NT2/D1 (cell line): ENCODE measurements around the gene PAX9.

Source experiments
- DNase-seq: peaks from one replicate; pipeline ENCODE4 v3.0.0-alpha.2; 2011; ENCODE audit warnings: low read depth, low spot score
- H3K27me3 ChIP-seq: 2 replicates; pipeline ENCODE4 v1.6.0; 2011; ENCODE audit warnings: mild to moderate bottlenecking; ENCODE audit not compliant: insufficient read length, insufficient read depth
- H3K36me3 ChIP-seq: 2 replicates; pipeline ENCODE4 v1.6.1; 2011; ENCODE audit warnings: mild to moderate bottlenecking, low read length, mixed read lengths; ENCODE audit not compliant: insufficient read depth, insufficient read length
- H3K4me1 ChIP-seq: 2 replicates; pipeline ENCODE4 v1.5.1; 2011; ENCODE audit not compliant: insufficient read depth, insufficient read length
- H3K4me3 ChIP-seq: 2 replicates; pipeline ENCODE4 v1.5.1; 2011; ENCODE audit warnings: low read depth; ENCODE audit not compliant: insufficient read length
- H3K9ac ChIP-seq: 2 replicates; pipeline ENCODE4 v1.6.0; 2011; ENCODE audit warnings: low read depth; ENCODE audit not compliant: insufficient read length
- H3K9me3 ChIP-seq: 2 replicates; pipeline ENCODE4 v1.5.1; 2011; ENCODE audit warnings: mild to moderate bottlenecking, low read length; ENCODE audit not compliant: insufficient read depth
- SUZ12 ChIP-seq: IDR thresholded peaks from 2 replicates; pipeline ENCODE4 v1.6.1; 2011; ENCODE audit not compliant: insufficient read length, insufficient read depth; ENCODE audit errors: extremely low read depth
- YY1 ChIP-seq: IDR thresholded peaks from 2 replicates; pipeline ENCODE4 v1.6.1; 2011; ENCODE audit not compliant: insufficient read length, insufficient read depth
- ZNF274 ChIP-seq: IDR thresholded peaks from 2 replicates; pipeline ENCODE4 v1.6.1; 2011; ENCODE audit warnings: mild to moderate bottlenecking, low read depth, low read length

PAX9 gene

DNA sequence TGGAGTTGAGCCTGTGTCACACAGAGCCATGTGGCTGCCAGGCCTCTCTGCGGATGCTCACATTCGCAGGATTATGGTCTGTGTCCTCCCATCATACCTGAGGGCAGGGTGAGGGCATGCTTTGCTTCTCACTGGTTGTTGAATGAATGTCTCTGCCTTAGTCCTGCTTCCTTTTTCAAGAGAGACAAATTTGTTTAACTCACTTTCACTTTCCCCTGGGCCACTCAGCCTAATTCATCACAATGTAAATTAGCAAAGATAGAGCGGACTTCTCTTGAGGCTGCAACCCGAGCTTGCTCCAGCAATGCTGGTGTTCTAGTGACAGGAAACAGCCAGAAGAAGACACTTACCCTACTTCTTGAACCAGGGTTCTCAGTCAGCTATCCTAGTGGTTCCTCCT lies 35.5 kb upstream of the PAX9 start:
- TF ChIP-seq ZNF274 (no peak), YY1 (no peak), SUZ12 (no peak)
- no peaks in the 10 kb centered on the region for H3K27me3 ChIP-seq
- no peaks in the 10 kb centered on the region for H3K4me1 ChIP-seq
- H3K9me3 ChIP-seq: 0 out of 2 replicates have a peak, but pooled peaks cover 7% of the 10 kb centered on the region
- no peaks in the 10 kb centered on the region for H3K36me3 ChIP-seq
- H3K4me3 ChIP-seq: no peak overlapping the region
- DNase-seq: no peak
- no peak overlapping the region for H3K9ac ChIP-seq

DNA sequence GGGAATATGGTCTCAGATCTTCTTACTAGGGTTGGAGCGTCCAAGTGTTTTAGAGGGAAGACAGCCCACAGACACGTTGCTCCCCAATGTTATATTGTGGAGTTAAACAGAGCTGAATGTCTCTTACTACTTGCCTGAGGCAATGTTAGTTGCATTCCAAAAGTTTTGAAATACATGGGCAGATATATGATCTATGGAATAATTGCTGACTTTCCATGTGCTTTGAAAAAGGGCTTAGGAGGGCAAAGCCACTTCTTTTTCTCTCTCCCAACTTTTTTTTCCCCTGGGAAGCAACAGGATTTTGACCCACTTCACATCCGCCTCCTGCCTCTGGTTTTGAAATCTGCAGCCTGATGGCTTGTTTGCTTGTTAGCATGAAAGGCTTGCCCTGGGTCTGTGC lies 33.7 kb upstream of the PAX9 start:
- no peak for TF ChIP-seq ZNF274
- DNase-seq: no peak
- Histone ChIP-seq H3K9me3 (no peaks in the 10 kb centered on the region), H3K4me3 (no peak overlapping the region), H3K36me3 (no peaks in the 10 kb centered on the region), H3K27me3 (no peaks in the 10 kb centered on the region), H3K9ac (no peak overlapping the region), H3K4me1 (no peaks in the 10 kb centered on the region)

DNA sequence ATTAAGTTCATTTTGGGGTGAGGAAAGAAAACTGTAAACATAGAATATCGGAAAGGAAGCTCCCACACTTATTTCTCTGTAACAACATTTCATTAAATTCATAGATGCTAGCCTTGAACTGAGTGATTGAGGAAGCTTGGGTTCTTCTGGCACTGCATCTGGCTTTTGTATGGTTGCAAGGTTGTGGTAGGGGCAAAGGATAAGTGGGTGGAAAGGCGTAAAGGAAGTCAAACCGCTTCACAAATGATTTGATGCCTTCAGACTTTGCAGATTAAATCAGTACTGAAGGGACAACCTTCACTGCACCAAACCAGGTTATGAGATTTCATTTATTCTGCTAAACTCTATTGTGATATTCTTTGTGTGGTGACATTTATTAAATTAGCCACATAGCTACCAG lies 28.1 kb upstream of the PAX9 start:
- TF ChIP-seq ZNF274 (no peak), YY1 (no peak), SUZ12 (no peak)

DNA sequence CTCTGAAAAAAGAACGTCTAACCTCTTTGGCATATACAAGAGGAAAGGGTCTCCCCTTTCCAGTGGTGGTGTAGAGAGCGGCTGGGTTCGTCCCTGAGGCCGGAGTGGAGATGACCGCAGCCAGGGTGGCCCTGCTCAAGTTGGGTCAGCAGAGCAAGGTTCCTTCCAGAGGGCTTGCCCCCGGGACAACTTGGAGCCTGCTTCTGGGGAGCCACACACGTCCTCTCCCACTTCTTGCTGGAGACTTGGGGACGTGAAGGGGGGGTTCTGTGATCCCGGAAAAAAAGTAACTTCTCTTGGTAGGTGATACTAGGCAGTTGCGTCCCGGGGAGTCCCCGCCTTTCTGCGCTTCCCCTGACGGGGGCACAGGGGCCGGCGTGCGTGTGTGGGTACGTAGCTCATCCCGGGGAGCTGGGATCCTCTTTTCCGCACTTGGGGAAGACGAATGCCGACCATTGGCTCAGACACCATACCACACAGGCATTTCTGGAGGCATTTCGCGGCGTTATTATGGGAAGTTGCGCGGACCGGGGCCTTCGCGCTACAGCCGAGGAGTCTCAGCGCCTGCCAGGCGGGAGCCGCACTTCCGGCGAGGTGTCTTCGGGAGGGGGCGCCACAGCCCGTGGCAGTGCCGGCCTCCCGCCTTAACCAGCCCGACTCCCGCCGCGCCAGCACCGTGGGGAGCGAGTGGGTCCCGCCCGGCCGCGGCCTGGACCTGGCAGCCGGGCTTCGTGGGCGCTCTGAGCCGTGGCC lies 14.8 kb upstream of the PAX9 start:
- H3K4me1 ChIP-seq: no peaks in the 10 kb centered on the region
- H3K9me3 ChIP-seq: no peaks in the 10 kb centered on the region
- peak overlapping the region; percentile 75 for H3K9ac ChIP-seq
- no peaks in the 10 kb centered on the region for H3K36me3 ChIP-seq
- no peak for TF ChIP-seq YY1
- no peak for TF ChIP-seq ZNF274
- TF ChIP-seq SUZ12: no peak
- H3K4me3 ChIP-seq: peak overlapping the region; percentile 57
- DNase-seq: no peak
- H3K27me3 ChIP-seq: peaks cover 77% of the 10 kb centered on the region

More for the DNA sequence above, 28.1 kb upstream of the PAX9 start:
- DNase-seq: no peak
- no peak overlapping the region for H3K9ac ChIP-seq
- H3K36me3 ChIP-seq: no peaks in the 10 kb centered on the region
- H3K9me3 ChIP-seq: no peaks in the 10 kb centered on the region
- no peaks in the 10 kb centered on the region for H3K4me1 ChIP-seq
- no peak overlapping the region for H3K4me3 ChIP-seq
- H3K27me3 ChIP-seq: no peaks in the 10 kb centered on the region

DNA sequence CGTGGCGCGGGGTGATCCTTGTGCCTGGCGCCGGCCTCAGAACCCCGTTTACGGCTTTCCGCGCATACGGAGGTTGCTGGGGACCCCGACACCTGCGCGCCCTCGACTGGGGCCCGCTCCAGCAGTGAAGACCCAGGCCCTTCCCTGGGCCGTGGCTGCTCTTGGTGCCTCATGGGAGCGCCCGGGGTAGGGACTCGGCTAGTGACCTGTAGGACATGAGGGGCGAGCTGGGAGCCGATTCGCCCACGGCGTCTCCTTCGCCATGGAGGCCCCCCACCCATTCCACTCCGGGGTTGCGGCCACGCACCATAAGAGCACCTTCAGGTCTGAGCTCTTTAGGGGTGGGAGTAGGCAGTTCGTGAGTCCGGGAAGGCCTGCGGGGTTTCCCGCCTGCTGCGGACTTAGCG lies 14.2 kb upstream of the PAX9 start:
- TF ChIP-seq SUZ12 (no peak), ZNF274 (no peak), YY1 (no peak)
- Histone ChIP-seq H3K27me3 (peaks cover 80% of the 10 kb centered on the region), H3K4me3 (peak overlapping the region; percentile 57), H3K9me3 (no peaks in the 10 kb centered on the region), H3K36me3 (no peaks in the 10 kb centered on the region), H3K9ac (peak overlapping the region; percentile 75), H3K4me1 (no peaks in the 10 kb centered on the region)
- no peak for DNase-seq

DNA sequence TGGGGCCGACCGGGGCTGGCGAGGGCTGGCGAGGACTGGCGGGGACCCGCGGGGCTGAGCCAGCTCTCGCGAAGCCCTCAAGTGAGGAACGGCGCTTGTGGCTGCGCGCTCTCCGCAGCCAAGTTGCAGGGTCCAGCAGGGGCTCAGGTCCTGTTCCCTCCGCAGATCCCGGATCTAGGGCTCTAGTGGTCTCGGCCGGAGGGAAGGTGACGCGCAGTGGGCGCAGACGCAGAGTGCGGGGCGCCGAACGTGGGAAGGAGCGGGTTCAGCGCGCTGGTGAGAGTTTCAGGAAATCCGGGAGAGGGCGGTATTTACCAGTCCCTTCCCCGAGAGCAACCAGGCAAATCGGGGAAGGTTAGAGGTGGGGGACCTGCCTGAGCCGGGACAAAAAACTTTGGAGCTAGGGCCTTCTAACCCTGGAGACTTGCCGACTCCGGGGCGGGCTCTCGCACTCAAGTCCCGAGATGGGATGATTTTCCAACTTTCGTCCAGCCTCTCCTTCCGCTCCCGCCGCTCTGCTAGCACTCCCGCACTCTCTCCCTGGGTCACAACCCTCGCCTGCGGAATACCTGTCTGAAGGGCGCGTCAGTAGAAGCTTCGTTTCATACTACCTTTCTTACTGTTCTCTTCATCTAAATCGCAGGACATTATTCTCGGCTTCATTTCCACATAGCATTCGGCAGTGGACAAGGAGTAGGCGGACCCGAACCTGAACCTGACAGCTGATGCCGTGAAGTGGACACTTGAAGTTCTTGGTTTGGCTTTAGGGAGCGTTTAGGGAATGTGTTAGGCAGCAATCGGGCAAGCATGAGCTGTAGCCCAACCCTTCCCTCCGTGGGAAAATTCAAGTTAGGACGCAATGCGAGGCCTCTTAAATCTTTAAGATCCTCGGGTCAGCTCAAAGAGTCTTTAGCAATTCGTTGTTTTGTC lies 13.6 kb upstream of the PAX9 start:
- H3K27me3 ChIP-seq: peaks cover 87% of the 10 kb centered on the region
- peak overlapping the region; percentile 75 for H3K9ac ChIP-seq
- H3K36me3 ChIP-seq: no peaks in the 10 kb centered on the region
- peak overlapping the region; percentile 57 for H3K4me3 ChIP-seq
- no peaks in the 10 kb centered on the region for H3K4me1 ChIP-seq
- DNase-seq: no peak
- TF ChIP-seq ZNF274 (no peak), YY1 (no peak), SUZ12 (no peak)
- H3K9me3 ChIP-seq: no peaks in the 10 kb centered on the region

DNA sequence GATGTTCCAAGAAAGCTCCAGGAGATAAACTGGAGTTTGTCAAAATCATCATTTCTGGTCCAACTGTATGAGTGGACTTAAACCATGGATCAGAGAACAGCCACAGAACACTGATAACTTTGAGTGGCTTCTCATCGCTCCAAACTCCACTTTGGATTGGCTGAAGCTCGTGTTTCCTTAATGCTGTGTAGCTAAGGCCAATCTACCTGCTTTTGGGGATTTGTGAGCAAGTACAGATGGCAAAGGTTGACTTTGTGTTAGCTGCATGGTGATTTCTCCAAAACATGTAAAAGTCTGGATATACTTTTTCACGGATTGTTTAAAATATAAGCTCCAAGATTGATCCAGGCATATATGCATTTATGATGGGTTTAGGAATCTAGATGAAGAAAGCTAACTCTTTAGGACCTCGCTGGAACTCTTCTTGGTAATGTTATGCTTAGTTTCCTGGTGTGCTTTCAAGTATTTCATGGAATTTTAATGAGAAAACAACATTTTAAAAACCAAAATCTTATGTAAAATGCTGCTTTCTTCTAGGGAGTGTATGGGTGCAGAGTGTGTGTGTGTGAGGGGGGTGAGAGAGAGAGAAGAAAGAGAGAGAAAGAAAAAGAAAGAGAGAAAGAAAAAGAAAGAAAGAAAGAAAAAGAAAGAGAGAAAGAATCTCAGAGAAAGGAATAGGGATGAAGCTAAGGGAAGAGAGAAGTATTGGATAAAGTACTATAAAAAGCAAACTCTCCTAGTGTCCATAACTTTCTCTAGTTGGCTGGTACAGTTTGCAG lies 11.6 kb upstream of the PAX9 start:
- H3K4me1 ChIP-seq: no peaks in the 10 kb centered on the region
- H3K9me3 ChIP-seq: peaks cover 14% of the 10 kb centered on the region; the same call in 1 of the 2 replicates
- H3K27me3 ChIP-seq: peaks cover 100% of the 10 kb centered on the region
- no peak overlapping the region for H3K4me3 ChIP-seq
- H3K36me3 ChIP-seq: no peaks in the 10 kb centered on the region
- no peak overlapping the region for H3K9ac ChIP-seq
- DNase-seq: no peak
- TF ChIP-seq SUZ12 (no peak), YY1 (no peak), ZNF274 (no peak)
